OCI-LY3 (cell line): ENCODE data around the gene MTIF3.

Source experiments
- CTCF ChIP-seq: fragments of 200-600, 300-600 bp; sonication (generic); IDR thresholded peaks from 2 replicates; pipeline ENCODE4 v1.5.1; 2014; ENCODE audit warnings: antibody characterized with exemption, low read length, low read depth
- EZH2phosphoT487 ChIP-seq: fragments of 200-600 bp; shearing (Covaris generic); IDR thresholded peaks from 2 replicates; pipeline ENCODE4 v1.6.1; 2018; ENCODE audit warnings: antibody characterized with exemption, mixed run types, low read depth

- no peak for TF ChIP-seq CTCF
- TF ChIP-seq EZH2phosphoT487, result no peak
Measured at GRCh38 chr13:27421101-27421871, 29.1 kb downstream of the MTIF3 start.
